DOHH2 (cell line): ENCODE measurements around the gene ACKR3.

Experiments used
- CTCF ChIP-seq: fragments of 200-600 bp; sonication (generic); IDR thresholded peaks from one replicate; pipeline ENCODE4 v1.5.1; 2014; ENCODE audit warnings: antibody characterized with exemption, mild to moderate bottlenecking, low read depth, low read length; ENCODE audit not compliant: poor library complexity, severe bottlenecking
- EZH2phosphoT487 ChIP-seq: fragments of 200-600 bp; sonication (generic); IDR thresholded peaks from 2 replicates; pipeline ENCODE4 v1.6.1; 2017; ENCODE audit warnings: borderline replicate concordance, mild to moderate bottlenecking, antibody characterized with exemption, low read length, moderate library complexity, mixed read lengths

GRCh38 chr2:236549165-236549564 is 20.5 kb upstream of the ACKR3 start:
- TF ChIP-seq CTCF (no peak), EZH2phosphoT487 (no peak)
